ENCODE data around the gene THAP10.
"Not testable (repeated sequence)": the region's sequence is repeated elsewhere in the genome, so short reads cannot be mapped to it uniquely, and the experiment has no call there.

The THAP10 gene

DNA sequence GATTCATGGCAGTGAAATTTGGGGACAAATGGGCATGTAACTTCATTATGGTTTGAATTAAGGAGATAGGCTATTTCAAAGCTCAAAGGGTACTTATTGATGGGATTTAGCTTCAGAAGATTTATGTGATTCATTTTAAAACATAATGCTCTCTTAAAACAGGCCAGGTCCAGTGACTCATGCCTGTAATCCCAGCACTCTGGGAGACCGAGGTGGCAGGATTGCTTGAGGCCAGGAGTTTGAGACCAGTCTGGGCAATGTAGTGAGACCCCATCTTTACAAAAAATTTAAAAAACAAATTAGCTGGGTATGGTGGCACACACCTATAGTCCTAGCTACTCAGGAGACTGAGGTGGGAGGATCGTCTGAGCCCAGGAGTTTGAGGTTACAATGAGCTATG lies 11.5 kb downstream of the THAP10 start:
- H3K4me3 ChIP-seq (ENCODE audit: control insufficient read depth, low read depth, low read length) = no peak overlapping the region
- TF ChIP-seq, protein P1, sequence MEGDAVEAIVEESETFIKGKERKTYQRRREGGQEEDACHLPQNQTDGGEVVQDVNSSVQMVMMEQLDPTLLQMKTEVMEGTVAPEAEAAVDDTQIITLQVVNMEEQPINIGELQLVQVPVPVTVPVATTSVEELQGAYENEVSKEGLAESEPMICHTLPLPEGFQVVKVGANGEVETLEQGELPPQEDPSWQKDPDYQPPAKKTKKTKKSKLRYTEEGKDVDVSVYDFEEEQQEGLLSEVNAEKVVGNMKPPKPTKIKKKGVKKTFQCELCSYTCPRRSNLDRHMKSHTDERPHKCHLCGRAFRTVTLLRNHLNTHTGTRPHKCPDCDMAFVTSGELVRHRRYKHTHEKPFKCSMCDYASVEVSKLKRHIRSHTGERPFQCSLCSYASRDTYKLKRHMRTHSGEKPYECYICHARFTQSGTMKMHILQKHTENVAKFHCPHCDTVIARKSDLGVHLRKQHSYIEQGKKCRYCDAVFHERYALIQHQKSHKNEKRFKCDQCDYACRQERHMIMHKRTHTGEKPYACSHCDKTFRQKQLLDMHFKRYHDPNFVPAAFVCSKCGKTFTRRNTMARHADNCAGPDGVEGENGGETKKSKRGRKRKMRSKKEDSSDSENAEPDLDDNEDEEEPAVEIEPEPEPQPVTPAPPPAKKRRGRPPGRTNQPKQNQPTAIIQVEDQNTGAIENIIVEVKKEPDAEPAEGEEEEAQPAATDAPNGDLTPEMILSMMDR (conservative IDR thresholded peaks at IDR 0.05; ENCODE audit: control insufficient read depth, insufficient read depth, low read depth, low read length) = no peak
- DNase-seq (ENCODE audit: low read depth) = peak; percentile 40

DNA sequence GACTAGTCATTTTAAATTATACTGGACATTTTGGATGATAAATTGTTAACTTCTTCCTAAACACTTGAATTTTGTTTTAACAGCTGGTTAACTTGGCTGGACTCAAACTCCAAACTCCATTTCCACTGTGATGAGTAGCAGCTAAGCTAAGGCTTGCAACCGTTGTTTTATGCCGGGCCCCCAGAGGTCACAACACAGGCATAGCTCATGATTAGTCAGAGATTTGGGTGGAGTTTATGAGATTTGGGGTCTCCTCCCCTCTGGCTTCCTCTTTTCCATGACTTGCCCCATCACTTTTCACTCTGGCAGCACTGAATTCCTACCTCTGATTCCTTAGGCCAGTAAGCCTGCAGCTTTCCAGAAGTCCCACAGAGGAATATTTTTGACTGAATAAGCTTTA lies 12.8 kb downstream of the THAP10 start:
- DNase-seq (ENCODE audit: low read depth) = peak; percentile 92
- TF ChIP-seq, protein P1 (conservative IDR thresholded peaks at IDR 0.05; ENCODE audit: control insufficient read depth, insufficient read depth, low read depth, low read length) = no peak

DNA sequence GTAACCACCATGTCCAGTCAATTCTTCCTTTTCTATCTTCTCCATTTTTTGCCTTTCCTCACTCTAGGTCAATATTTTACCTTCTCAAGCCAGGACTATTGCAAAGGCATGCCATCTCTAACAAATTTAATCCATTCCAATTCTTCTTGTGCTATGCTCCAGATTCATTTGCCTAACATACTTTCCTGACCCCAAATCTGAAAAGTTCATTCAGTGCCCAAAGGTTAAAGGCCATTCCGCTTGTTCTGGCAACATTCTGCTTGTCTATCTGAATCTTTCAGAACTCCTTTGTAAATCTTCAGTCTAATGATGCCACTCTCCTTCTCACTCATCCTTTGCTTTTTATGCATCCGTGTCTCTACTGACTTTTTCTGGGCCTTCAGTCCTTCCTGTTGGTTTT lies 15.6 kb downstream of the THAP10 start:
- TF ChIP-seq, protein P1 (conservative IDR thresholded peaks at IDR 0.05; ENCODE audit: control insufficient read depth, insufficient read depth, low read depth, low read length) = no peak
- DNase-seq (ENCODE audit: low read depth) = no peak
- no peak overlapping the region for H3K4me3 ChIP-seq (ENCODE audit: control insufficient read depth, low read depth, low read length)

More for the DNA sequence above, 12.8 kb downstream of the THAP10 start:
- no peak overlapping the region for H3K4me3 ChIP-seq (ENCODE audit: control insufficient read depth, low read depth, low read length)

DNA sequence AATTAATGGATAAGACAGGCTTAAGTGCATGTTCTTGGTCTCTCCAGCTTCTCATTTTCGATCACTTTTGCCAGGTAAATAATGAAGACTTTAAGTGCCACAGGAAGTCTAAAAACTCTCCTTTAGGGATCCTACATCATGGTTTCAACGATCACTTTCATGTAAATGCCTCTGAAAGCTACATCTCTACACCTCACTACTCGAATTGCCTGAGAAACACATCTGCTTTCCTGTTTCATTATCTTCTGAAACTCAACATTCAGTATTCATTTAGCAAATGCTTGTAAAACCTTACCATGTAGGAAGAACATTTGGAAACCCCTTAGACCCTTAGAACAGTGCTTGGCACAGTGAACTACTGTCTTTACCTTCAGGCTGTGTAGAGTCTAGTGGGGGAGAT lies 16.2 kb downstream of the THAP10 start:
- TF ChIP-seq, protein P1 (conservative IDR thresholded peaks at IDR 0.05; ENCODE audit: control insufficient read depth, insufficient read depth, low read depth, low read length) = no peak
- no peak overlapping the region for H3K4me3 ChIP-seq (ENCODE audit: control insufficient read depth, low read depth, low read length)
- DNase-seq (ENCODE audit: low read depth) = no peak

DNA sequence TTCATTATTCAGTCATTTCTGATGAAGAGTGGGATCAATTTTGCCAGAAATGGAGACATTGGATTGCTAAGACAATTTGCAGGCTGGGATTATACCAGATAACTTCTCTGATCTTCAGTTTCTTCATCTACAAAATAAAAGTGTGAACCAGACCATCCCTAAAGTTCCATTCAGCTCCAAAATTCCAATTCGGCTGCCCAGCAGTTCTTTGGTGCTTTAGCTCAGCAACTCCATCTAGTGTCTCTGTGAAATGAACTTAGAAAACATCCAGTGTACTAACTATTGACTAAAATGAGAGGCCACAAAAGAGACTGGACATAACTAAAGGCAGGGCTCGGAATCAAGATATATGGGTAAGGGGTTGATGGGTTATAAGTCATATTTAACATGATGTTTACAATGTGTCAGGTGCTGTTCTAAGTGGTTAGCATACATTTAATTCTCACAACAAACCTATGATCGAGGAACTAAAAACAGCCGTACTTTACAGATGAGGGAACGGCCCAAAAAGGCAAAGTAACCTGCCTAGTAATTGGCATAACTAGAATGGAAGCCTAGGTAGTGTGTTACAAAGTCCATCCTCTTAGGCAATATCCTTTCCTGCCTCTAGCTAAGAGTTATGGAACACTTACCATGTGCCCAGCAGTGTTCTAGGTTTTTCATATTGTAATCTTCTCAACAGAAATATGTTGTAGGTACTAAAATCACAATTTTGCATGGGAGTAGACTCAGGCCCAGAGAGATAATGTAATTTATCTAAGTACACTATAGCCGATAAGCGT lies 17.0 kb downstream of the THAP10 start:
- no peak overlapping the region for H3K4me3 ChIP-seq (ENCODE audit: control insufficient read depth, low read depth, low read length)
- TF ChIP-seq, protein P1 (conservative IDR thresholded peaks at IDR 0.05; ENCODE audit: control insufficient read depth, insufficient read depth, low read depth, low read length) = peak; percentile 70
- peak; percentile 62 for DNase-seq (ENCODE audit: low read depth)

DNA sequence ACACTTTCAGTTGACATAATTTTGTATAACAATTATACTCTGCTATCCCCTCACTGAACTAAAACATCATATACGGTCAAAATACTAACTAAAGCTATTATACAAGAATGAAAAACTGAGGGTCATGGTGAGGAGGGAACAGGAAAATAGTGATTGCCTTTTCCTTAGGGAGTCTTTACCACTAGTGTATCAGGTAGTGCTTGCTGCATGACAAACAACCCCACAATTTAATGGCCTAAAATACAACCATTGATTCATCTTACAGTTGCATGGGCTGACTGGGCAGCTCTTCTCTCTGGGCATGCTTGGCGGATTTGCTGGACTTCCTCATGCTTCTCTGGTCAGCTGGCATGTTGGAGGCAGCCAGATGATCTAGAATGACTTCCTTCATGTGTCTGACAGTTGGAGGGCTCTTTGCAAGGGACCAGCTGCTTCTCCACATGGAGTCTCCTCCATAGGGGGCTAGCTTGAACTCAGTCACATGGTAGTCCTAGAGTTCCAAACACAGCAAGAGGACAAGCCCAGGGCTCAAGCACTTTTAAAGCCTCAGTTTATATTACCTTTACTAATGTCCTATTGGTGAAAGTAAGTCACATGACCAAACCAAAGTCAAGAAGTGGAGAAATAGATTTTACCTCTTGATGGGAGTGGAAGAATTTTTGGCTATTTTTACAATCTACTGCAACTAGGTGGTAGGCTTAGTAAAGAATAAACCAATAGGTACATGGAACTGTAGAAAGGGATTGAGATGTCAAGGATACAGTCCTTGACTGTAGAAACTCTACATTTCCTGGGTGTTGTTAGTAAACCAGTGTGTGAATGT lies 18.8 kb downstream of the THAP10 start:
- H3K4me3 ChIP-seq (ENCODE audit: control insufficient read depth, low read depth, low read length) = no peak overlapping the region
- no peak for DNase-seq (ENCODE audit: low read depth)
- TF ChIP-seq, protein P1 (conservative IDR thresholded peaks at IDR 0.05; ENCODE audit: control insufficient read depth, insufficient read depth, low read depth, low read length) = no peak

DNA sequence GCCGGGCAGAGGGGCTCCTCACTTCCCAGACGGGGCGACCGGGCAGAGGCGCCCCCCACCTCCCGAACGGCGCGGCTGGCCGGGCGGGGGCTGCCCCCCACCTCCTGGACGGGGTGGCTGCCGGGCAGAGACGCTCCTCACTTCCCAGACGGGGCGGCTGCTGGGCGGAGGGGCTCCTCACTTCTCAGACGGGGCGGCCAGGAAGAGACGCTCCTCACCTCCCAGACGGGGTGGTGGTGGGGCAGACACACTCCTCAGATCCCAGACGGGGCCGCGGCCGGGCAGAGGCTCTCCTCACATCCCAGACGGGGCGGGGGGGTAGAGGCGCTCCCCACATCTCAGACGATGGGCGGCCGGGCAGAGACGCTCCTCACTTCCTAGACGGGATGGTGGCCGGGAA lies 20.7 kb downstream of the THAP10 start:
- not testable (repeated sequence) for H3K4me3 ChIP-seq (ENCODE audit: control insufficient read depth, low read depth, low read length); DNase-seq (ENCODE audit: low read depth)
